Measurements from ENCODE around the gene ADAM15.

The ADAM15 gene

DNA sequence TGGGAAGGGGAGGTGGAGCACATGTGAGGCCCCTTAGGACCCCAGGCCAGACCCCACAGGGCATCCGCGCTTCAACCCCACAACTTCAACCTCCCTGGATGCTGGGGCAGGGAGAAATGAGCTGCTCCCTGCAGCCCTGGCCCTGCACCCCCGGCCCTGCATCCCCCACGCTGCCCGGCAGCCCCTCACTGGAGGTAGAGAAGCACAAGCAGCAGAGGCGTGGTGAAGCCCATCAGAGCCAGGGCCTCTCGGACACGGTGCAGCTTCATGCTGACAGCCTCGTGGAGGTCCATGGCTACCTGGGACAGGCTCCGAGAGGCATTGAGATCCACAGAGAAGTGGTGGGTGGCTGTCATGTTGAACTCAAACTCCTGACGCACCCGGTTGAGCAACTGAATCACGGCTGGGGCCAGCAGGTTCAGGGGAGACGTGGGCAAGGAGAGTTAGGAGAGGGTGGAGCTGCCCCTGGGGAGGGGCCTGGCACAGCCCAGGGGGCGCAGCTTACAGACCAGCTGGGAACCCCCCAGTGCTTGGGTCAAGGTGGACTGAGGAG, 20.8 kb upstream of the ADAM15 start:
- H3K4me3 ChIP-seq (ENCODE audit: insufficient read depth, low read depth, low read length, poor library complexity, severe bottlenecking) = no peak overlapping the region
- no peaks in the 10 kb centered on the region for H3K9me3 ChIP-seq (ENCODE audit: control insufficient read depth, low read length)
- no peaks in the 10 kb centered on the region for H3K27me3 ChIP-seq (replicated peaks; ENCODE audit: control insufficient read depth, insufficient read depth, low read length, poor library complexity, severe bottlenecking)
- no peaks in the 10 kb centered on the region for H3K4me1 ChIP-seq (ENCODE audit: control insufficient read depth, insufficient read depth, low read length, poor library complexity, severe bottlenecking)
- no peaks in the 10 kb centered on the region for H3K36me3 ChIP-seq (ENCODE audit: control insufficient read depth, insufficient read depth, low read length)
- no peak for DNase-seq
- no peak overlapping the region for H3K27ac ChIP-seq (ENCODE audit: insufficient read depth, low read length, poor library complexity, severe bottlenecking)

DNA sequence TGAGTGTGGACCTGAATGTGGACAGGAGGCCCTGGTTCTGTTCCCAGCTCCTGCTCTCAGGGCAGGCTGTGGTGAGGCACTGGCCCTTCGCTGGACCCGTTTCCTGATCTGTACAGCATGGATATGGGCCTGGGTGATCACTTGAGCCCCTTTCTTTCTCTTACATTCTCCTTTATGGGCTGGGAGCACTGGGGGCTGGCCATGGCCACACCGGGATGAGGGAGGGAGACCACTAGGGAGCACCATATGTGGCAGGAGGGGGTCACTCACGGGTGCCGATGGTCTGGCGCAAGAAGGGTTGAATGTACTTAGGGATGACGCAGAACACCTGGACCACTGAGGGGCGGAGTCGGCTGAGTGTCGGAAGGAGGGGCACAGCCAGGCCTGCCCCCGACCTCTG, 20.2 kb upstream of the ADAM15 start:
- Histone ChIP-seq H3K36me3 (ENCODE audit: control insufficient read depth, insufficient read depth, low read length) (no peaks in the 10 kb centered on the region), H3K9me3 (ENCODE audit: control insufficient read depth, low read length) (no peaks in the 10 kb centered on the region), H3K4me1 (ENCODE audit: control insufficient read depth, insufficient read depth, low read length, poor library complexity, severe bottlenecking) (no peaks in the 10 kb centered on the region), H3K27me3 (replicated peaks; ENCODE audit: control insufficient read depth, insufficient read depth, low read length, poor library complexity, severe bottlenecking) (no peaks in the 10 kb centered on the region), H3K4me3 (ENCODE audit: insufficient read depth, low read depth, low read length, poor library complexity, severe bottlenecking) (no peak overlapping the region), H3K27ac (ENCODE audit: insufficient read depth, low read length, poor library complexity, severe bottlenecking) (no peak overlapping the region)
- no peak for DNase-seq

GRCh38 chr1:155032886-155033285, 18.2 kb upstream of the ADAM15 start:
- Histone ChIP-seq H3K4me3 (ENCODE audit: insufficient read depth, low read depth, low read length, poor library complexity, severe bottlenecking) (no peak overlapping the region), H3K27me3 (replicated peaks; ENCODE audit: control insufficient read depth, insufficient read depth, low read length, poor library complexity, severe bottlenecking) (no peaks in the 10 kb centered on the region), H3K9me3 (ENCODE audit: control insufficient read depth, low read length) (no peaks in the 10 kb centered on the region), H3K27ac (ENCODE audit: insufficient read depth, low read length, poor library complexity, severe bottlenecking) (no peak overlapping the region), H3K36me3 (ENCODE audit: control insufficient read depth, insufficient read depth, low read length) (no peaks in the 10 kb centered on the region), H3K4me1 (ENCODE audit: control insufficient read depth, insufficient read depth, low read length, poor library complexity, severe bottlenecking) (no peaks in the 10 kb centered on the region)
- DNase-seq = no peak

DNA sequence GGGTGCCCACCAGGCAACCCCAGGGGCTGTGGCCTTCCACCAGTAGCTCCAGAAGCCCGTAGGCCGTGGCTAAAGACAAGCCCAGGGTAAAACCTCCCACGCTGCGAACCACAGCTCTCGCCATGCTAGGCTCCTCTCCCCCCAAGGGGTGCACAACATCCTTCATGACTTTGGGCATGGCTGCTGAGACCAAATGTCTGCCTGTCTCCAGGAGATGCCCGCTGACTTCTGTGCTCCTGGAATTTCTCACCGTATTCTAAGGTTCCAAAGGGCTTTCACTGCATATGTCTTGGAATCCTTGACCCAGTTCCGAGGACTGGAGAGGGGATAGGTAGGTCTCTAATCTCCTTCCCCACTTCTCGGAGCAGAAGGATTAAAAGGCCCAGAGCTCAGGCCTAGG, 17.6 kb upstream of the ADAM15 start, which contains the start of the genes DCST1 and DCST2:
DCST1 (plus strand) TSS at position 301 of the 400 bp plus-strand sequence. CDS start 213 bp downstream, outside the sequence.
DCST2 (minus strand) TSS at position 258 of the 400 bp plus-strand sequence; CDS start at position 178, 80 bp downstream.
- no peak within 1 kb of the TSS for H3K27ac ChIP-seq (ENCODE audit: insufficient read depth, low read length, poor library complexity, severe bottlenecking)
- H3K4me3 ChIP-seq (ENCODE audit: insufficient read depth, low read depth, low read length, poor library complexity, severe bottlenecking) = no peak within 1 kb of the TSS
- H3K27me3 ChIP-seq (replicated peaks; ENCODE audit: control insufficient read depth, insufficient read depth, low read length, poor library complexity, severe bottlenecking) = no peaks in the 10 kb centered on the region
- no peaks in the 10 kb centered on the region for H3K4me1 ChIP-seq (ENCODE audit: control insufficient read depth, insufficient read depth, low read length, poor library complexity, severe bottlenecking)
- DNase-seq = no peak
- no peaks in the 10 kb centered on the region for H3K36me3 ChIP-seq (ENCODE audit: control insufficient read depth, insufficient read depth, low read length)
- H3K9me3 ChIP-seq (ENCODE audit: control insufficient read depth, low read length) = no peaks in the 10 kb centered on the region

DNA sequence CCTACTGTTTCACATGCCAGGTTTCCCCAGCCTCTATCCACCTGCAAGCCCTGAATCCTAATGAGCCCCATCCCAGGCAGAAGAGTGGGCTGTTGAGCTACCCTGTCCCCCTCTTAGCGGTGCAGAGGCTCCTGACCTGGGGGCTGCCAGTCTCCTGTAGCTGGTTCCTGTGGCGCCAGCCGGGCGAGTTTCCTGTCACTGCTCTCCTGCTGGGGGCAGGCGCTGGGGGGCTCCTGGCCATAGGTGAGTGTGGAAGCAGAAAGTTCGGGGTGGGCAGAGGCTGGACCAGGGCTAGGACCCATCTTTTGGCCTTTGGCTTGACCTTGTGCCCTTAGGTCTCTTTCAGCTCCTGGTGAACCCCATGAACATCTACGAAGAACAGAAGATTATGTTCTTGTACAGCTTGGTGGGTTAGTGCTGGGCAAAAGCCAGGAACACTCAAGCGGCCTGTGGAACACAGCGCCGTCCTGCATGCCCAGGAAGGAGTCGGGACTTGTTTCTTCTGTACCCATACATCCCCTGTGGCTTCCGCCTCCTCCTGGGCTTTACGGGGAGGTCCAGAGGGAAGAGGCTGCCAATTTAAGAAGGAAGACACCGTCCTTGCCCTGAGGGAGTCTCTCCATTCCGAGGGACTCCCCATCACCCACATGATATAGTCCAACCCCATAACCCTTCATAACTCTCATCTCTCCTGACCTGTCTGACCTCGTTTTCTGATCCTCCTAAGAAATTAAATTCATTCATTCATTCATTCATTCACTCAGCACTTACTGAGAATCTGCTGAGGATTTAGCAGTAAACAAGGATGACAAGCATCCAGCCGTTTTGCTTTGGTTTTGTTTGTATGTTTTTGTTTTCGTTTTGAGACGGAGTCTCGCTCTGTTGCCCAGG, 16.6 kb upstream of the ADAM15 start:
- Histone ChIP-seq H3K27ac (ENCODE audit: insufficient read depth, low read length, poor library complexity, severe bottlenecking) (no peak overlapping the region), H3K27me3 (replicated peaks; ENCODE audit: control insufficient read depth, insufficient read depth, low read length, poor library complexity, severe bottlenecking) (no peaks in the 10 kb centered on the region), H3K4me1 (ENCODE audit: control insufficient read depth, insufficient read depth, low read length, poor library complexity, severe bottlenecking) (no peaks in the 10 kb centered on the region), H3K36me3 (ENCODE audit: control insufficient read depth, insufficient read depth, low read length) (no peaks in the 10 kb centered on the region), H3K9me3 (ENCODE audit: control insufficient read depth, low read length) (no peaks in the 10 kb centered on the region), H3K4me3 (ENCODE audit: insufficient read depth, low read depth, low read length, poor library complexity, severe bottlenecking) (no peak overlapping the region)
- DNase-seq = no peak

DNA sequence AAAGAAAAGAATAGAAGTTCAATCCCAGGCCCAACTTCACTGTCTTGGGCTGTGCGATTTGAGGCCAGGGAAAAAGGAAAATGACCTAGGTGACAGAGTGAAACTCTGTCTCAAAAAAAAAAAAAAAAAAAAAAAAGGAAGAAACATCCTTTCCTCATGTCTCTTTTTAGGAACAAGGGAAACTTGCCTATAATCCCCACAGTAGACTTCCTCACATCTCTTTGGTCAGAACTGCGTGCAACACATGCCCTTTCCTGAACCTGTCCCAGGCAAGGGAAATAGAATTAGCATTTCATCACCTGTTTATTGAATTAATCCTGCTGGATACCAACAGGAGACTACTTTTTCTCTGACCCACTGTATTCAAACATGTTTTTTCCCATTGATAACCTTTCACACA, 15.2 kb upstream of the ADAM15 start:
- Histone ChIP-seq H3K9me3 (ENCODE audit: control insufficient read depth, low read length) (no peaks in the 10 kb centered on the region), H3K27me3 (replicated peaks; ENCODE audit: control insufficient read depth, insufficient read depth, low read length, poor library complexity, severe bottlenecking) (no peaks in the 10 kb centered on the region), H3K36me3 (ENCODE audit: control insufficient read depth, insufficient read depth, low read length) (no peaks in the 10 kb centered on the region), H3K4me1 (ENCODE audit: control insufficient read depth, insufficient read depth, low read length, poor library complexity, severe bottlenecking) (no peaks in the 10 kb centered on the region), H3K27ac (ENCODE audit: insufficient read depth, low read length, poor library complexity, severe bottlenecking) (no peak overlapping the region), H3K4me3 (ENCODE audit: insufficient read depth, low read depth, low read length, poor library complexity, severe bottlenecking) (no peak overlapping the region)
- no peak for DNase-seq

DNA sequence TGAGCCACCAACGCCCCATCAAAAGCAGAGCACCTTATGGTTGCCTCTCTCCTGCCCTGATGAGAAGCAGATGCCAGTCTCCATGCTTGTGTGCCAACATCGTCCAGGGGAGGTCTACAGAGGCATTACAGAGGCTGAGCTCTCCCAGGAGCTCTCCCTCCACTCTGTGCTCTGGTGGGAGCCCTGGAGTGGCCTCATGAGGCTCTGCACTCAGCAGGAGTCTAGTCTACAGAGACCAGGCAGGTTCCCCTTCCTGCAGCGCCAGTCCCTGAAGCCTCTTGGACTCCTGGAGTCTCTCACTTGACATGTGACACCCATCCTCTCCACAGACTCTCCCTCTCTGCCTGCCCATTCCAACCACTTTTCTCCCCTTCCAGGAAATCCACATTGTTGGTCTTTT, 14.1 kb upstream of the ADAM15 start:
- no peak for DNase-seq
- H3K9me3 ChIP-seq (ENCODE audit: control insufficient read depth, low read length) = no peaks in the 10 kb centered on the region
- no peak overlapping the region for H3K4me3 ChIP-seq (ENCODE audit: insufficient read depth, low read depth, low read length, poor library complexity, severe bottlenecking)
- H3K27me3 ChIP-seq (replicated peaks; ENCODE audit: control insufficient read depth, insufficient read depth, low read length, poor library complexity, severe bottlenecking) = no peaks in the 10 kb centered on the region
- H3K36me3 ChIP-seq (ENCODE audit: control insufficient read depth, insufficient read depth, low read length) = no peaks in the 10 kb centered on the region
- no peaks in the 10 kb centered on the region for H3K4me1 ChIP-seq (ENCODE audit: control insufficient read depth, insufficient read depth, low read length, poor library complexity, severe bottlenecking)
- no peak overlapping the region for H3K27ac ChIP-seq (ENCODE audit: insufficient read depth, low read length, poor library complexity, severe bottlenecking)

DNA sequence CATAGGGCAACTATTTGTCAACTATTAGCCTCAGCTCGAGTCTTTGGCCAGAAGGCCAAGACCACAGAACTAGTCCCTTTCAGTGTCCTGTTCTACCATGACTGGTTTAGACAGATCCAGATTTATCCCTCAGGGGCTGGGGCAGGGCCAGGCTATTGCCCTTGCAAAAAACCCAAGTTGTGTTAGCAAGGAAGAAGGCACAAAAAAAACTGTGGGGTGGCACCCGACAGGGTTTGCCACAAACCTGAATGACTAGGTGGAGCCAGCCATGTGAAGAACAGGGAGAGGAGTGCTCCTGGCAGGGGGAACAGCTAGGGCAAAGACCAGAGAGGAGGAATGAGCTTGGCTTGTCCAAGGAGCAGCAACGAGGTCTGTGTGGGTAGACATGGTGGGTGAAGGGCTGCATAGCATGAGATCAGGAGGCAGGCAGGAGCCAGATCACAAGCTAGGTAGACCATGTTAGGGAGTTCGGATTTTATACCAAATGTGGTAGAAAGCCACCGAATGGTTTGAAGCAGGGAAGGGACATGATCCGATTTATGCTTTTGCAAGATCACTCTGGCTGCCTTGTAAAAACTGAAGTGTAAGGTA, 13.2 kb upstream of the ADAM15 start:
- no peaks in the 10 kb centered on the region for H3K27me3 ChIP-seq (replicated peaks; ENCODE audit: control insufficient read depth, insufficient read depth, low read length, poor library complexity, severe bottlenecking)
- H3K4me1 ChIP-seq (ENCODE audit: control insufficient read depth, insufficient read depth, low read length, poor library complexity, severe bottlenecking) = no peaks in the 10 kb centered on the region
- no peaks in the 10 kb centered on the region for H3K9me3 ChIP-seq (ENCODE audit: control insufficient read depth, low read length)
- DNase-seq = no peak
- H3K36me3 ChIP-seq (ENCODE audit: control insufficient read depth, insufficient read depth, low read length) = no peaks in the 10 kb centered on the region
- no peak overlapping the region for H3K27ac ChIP-seq (ENCODE audit: insufficient read depth, low read length, poor library complexity, severe bottlenecking)
- no peak overlapping the region for H3K4me3 ChIP-seq (ENCODE audit: insufficient read depth, low read depth, low read length, poor library complexity, severe bottlenecking)

DNA sequence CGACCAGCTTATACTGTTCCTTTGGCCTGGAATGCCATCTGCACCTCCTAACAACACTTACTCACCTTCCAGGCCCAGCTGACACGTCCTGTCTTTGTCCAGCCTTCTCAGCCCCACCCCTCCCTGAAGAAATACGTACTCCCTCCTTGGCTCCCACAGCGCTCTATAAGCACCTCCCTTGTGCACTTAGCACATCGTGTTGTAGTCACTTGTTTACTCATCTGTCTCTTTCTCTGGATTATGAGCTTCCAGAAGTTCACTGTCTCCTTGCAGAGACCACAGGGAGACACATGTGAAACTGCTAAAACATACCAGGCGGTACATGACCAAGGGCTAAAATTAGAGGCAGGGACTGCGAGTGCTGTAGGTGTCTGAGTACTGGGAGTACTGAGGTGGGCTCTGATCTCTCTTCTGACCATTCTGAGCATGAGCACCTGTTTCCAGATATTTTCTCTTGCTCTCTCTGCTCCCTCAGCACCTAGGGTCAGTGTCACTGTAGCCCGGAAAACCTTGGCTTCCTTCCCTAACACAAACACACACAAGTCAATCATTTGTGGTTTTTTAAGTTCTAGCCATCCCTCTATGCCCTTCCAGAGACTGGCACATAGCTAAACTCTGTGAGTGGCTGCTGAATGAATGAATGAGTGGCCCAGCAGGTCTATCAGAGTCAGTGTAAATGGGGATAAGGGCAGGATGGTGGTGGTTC, 12.4 kb upstream of the ADAM15 start:
- no peaks in the 10 kb centered on the region for H3K9me3 ChIP-seq (ENCODE audit: control insufficient read depth, low read length)
- H3K27me3 ChIP-seq (replicated peaks; ENCODE audit: control insufficient read depth, insufficient read depth, low read length, poor library complexity, severe bottlenecking) = no peaks in the 10 kb centered on the region
- no peak for DNase-seq
- no peaks in the 10 kb centered on the region for H3K36me3 ChIP-seq (ENCODE audit: control insufficient read depth, insufficient read depth, low read length)
- H3K4me3 ChIP-seq (ENCODE audit: insufficient read depth, low read depth, low read length, poor library complexity, severe bottlenecking) = no peak overlapping the region
- no peaks in the 10 kb centered on the region for H3K4me1 ChIP-seq (ENCODE audit: control insufficient read depth, insufficient read depth, low read length, poor library complexity, severe bottlenecking)
- no peak overlapping the region for H3K27ac ChIP-seq (ENCODE audit: insufficient read depth, low read length, poor library complexity, severe bottlenecking)
